ENCODE data around the gene SPG7. TPM values are rescaled to one million over a fixed set of nuclear protein-coding genes. Genes with fewer than 3 reads are reported as not detected.

Gene SPG7
- total RNA-seq, 1 donor from 2014 or later = 73.2 TPM

- peak; percentile 32 for FAIRE-seq
- no peak for TF ChIP-seq CTCF (IDR thresholded peaks at IDR 0.05; ENCODE audit: insufficient read depth, low read length, severe bottlenecking)
- DNase-seq (ENCODE audit: low read depth) = no peak
- Histone ChIP-seq H3K4me3 (ENCODE audit: low read depth, low read length) (no peak overlapping the region), H3K27me3 (ENCODE audit: control insufficient read depth, insufficient read depth, low read length) (no peaks in the 10 kb centered on the region), H3K36me3 (ENCODE audit: control insufficient read depth, insufficient read depth, low read length) (peaks cover 25% of the 10 kb centered on the region)
These were observed 39.1 kb downstream of the SPG7 start for GRCh38 chr16:89547291-89547690.

- FAIRE-seq = no peak
- Histone ChIP-seq H3K36me3 (ENCODE audit: control insufficient read depth, insufficient read depth, low read length) (peaks cover 25% of the 10 kb centered on the region), H3K27me3 (ENCODE audit: control insufficient read depth, insufficient read depth, low read length) (no peaks in the 10 kb centered on the region), H3K4me3 (ENCODE audit: low read depth, low read length) (no peak overlapping the region)
- no peak for DNase-seq (ENCODE audit: low read depth)
- no peak for TF ChIP-seq CTCF (IDR thresholded peaks at IDR 0.05; ENCODE audit: insufficient read depth, low read length, severe bottlenecking)
These were observed 39.7 kb downstream of the SPG7 start for GRCh38 chr16:89547860-89548259.

GRCh38 chr16:89548344-89549006 lies 40.3 kb downstream of the SPG7 start:
- no peak for TF ChIP-seq CTCF (IDR thresholded peaks at IDR 0.05; ENCODE audit: insufficient read depth, low read length, severe bottlenecking)
- FAIRE-seq = peak; percentile 98
- no peaks in the 10 kb centered on the region for H3K27me3 ChIP-seq (ENCODE audit: control insufficient read depth, insufficient read depth, low read length)
- H3K36me3 ChIP-seq (ENCODE audit: control insufficient read depth, insufficient read depth, low read length) = peaks cover 28% of the 10 kb centered on the region
- no peak overlapping the region for H3K4me3 ChIP-seq (ENCODE audit: low read depth, low read length)
- DNase-seq (ENCODE audit: low read depth) = no peak

- Histone ChIP-seq H3K27me3 (ENCODE audit: control insufficient read depth, insufficient read depth, low read length) (no peaks in the 10 kb centered on the region), H3K36me3 (ENCODE audit: control insufficient read depth, insufficient read depth, low read length) (peaks cover 32% of the 10 kb centered on the region), H3K4me3 (ENCODE audit: low read depth, low read length) (no peak overlapping the region)
- FAIRE-seq (peak; percentile 68), DNase-seq (ENCODE audit: low read depth) (no peak)
- no peak for TF ChIP-seq CTCF (IDR thresholded peaks at IDR 0.05; ENCODE audit: insufficient read depth, low read length, severe bottlenecking)
These were observed 41.0 kb downstream of the SPG7 start for GRCh38 chr16:89549007-89549700.

- peaks cover 30% of the 10 kb centered on the region for H3K36me3 ChIP-seq (ENCODE audit: control insufficient read depth, insufficient read depth, low read length)
These were observed 42.3 kb downstream of the SPG7 start for GRCh38 chr16:89550421-89551007.

More at GRCh38 chr16:89550421-89551007, 42.3 kb downstream of the SPG7 start:
- FAIRE-seq = peak; percentile 89
- TF ChIP-seq CTCF (IDR thresholded peaks at IDR 0.05; ENCODE audit: insufficient read depth, low read length, severe bottlenecking) = no peak
- no peaks in the 10 kb centered on the region for H3K27me3 ChIP-seq (ENCODE audit: control insufficient read depth, insufficient read depth, low read length)
- no peak for DNase-seq (ENCODE audit: low read depth)
- H3K4me3 ChIP-seq (ENCODE audit: low read depth, low read length) = no peak overlapping the region

Data from bronchial epithelial cell (primary cell).